Stimulated activated naive CD8-positive, alpha-beta T cell treated with anti-CD3 and anti-CD28 coated beads, Interleukin-15, amount 100 ng/mL, for 72 hours (primary cell): ENCODE results near the gene DISP3.
A peak's percentile ranks its signal among the peaks of the same experiment; 100 is the strongest.
"Not testable (repeated sequence)": the region's sequence is repeated elsewhere in the genome, so short reads cannot be mapped to it uniquely, and the experiment has no call there.

ENCODE experiments used
- ATAC-seq: fragments of 150-1000 bp; cut with Tn5 transposase; 2 replicates; pipeline ENCODE4 v1.10.0; 2021; ENCODE audit warnings: mild to moderate bottlenecking, moderate library complexity
- DNase-seq, 2 donors: peaks; one replicate each; pipeline ENCODE4 v3.0.0; 2021 to 2022
- H3K27ac Mint-ChIP-seq, 2 donors: one replicate each; pipeline ENCODE4 v1.8.0; 2022; ENCODE audit warnings: mild to moderate bottlenecking in 2 of 2, mixed read lengths in 2 of 2, moderate library complexity in 2 of 2
- H3K27me3 Mint-ChIP-seq: one replicate; pipeline ENCODE4 v1.8.0; 2022; ENCODE audit warnings: mixed read lengths
- H3K4me1 Mint-ChIP-seq: one replicate; pipeline ENCODE4 v1.8.0; 2022; ENCODE audit warnings: mild to moderate bottlenecking, mixed read lengths
- H3K4me3 Mint-ChIP-seq, 2 donors: one replicate each; pipeline ENCODE4 v1.8.0; 2022; ENCODE audit warnings: mild to moderate bottlenecking in 2 of 2, mixed read lengths in 2 of 2, moderate library complexity in 1 of 2
- H3K9me3 Mint-ChIP-seq, 2 donors: one replicate each; pipeline ENCODE4 v1.8.0; 2022; ENCODE audit warnings: mixed read lengths in 2 of 2

Gene DISP3

DNA sequence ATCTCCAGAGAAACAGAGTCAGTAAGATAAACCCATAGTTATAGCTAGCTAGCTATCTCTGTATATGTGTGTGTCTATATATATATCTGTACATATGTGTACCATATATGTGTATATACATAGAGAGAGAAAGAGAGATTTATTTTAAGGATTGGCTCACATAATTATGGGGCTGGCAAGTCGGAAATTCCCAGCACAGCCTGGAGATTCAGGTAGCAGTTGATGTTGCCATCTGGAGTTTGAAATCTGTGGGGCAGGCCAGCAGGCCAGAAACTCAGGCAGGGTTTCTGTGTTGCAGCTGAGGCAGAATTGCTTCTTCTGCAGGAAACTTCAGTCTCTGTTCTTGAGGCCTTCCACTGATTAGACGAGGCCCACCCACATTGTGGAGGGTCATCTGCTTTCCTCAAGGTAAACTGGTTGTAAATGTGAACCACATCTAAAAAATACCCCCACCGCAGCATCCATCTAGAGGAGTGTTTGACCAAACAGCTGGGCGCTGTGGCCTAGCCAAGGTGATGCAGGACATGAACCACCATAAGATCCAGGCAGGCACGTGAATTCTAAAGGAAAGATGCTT, 94.2 kb downstream of the DISP3 start:
- no peak overlapping the region for H3K4me3 Mint-ChIP-seq
- H3K27me3 Mint-ChIP-seq, result peaks cover 44% of the 10 kb centered on the region
- no peak for ATAC-seq
- H3K27ac Mint-ChIP-seq, result no peak overlapping the region
- H3K4me1 Mint-ChIP-seq, result peaks cover 15% of the 10 kb centered on the region
- no peaks in the 10 kb centered on the region for H3K9me3 Mint-ChIP-seq
- DNase-seq, result no peak

DNA sequence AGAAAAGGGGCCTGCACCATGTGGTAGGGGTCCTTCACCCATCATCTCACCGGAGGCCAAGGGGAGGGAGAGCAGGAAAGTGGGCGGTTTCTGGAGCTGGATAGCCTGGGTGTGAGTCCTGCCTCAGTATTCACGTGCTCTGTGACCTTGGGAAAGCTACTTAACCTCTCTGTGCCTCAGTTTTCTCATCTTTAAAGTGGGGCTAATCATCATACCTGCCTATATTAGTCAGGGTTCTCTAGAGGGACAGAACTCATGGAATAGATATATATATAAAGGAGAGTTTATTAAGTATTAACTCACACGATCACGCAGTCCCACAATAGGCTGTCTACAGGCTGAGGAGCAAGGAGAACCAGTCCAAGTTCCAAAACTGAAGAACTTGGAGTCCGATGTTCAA, 96.6 kb downstream of the DISP3 start:
- ATAC-seq, result no peak
- Mint-ChIP-seq H3K27ac (no peak overlapping the region), H3K4me1 (peaks cover 12% of the 10 kb centered on the region), H3K27me3 (peaks cover 45% of the 10 kb centered on the region), H3K4me3 (no peak overlapping the region), H3K9me3 (no peaks in the 10 kb centered on the region)
- no peak for DNase-seq

DNA sequence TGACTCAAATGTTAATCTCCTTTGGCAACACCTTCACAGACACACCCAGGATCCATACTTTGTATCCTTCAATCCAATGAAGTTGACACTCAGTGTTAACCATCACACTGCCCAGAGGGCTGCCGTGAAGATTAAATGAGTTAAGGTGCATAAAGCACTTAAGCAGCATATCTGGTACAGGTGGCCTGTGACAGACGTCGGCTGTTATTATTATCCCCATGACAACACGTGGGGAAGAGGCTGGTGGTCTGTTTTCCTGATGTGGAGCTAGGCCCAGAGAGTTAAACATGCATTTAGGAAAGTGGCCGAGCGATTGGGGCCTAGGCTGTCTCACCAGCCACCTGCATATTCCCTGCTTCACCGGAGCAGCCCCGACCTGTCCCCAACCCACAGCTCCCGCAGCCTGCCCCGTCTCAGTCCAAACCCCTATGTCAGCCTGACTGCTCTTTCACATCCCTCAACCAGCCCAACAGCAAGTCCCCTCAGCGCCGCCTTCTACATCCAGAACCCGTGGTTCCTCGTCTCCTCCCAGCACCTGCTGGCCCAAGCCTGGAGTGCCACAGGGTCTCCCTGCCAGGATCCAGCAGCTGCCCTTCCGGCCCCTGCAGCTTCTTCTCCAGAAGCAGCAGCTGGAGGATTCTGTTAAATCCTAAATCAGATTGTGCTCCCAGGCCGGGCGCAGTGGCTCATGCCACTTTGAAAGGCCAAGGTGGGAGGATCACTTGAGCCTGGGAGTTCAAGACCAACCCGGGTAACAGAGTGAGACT, 97.3 kb downstream of the DISP3 start:
- Mint-ChIP-seq H3K27me3 (peaks cover 41% of the 10 kb centered on the region), H3K9me3 (no peaks in the 10 kb centered on the region), H3K4me3 (no peak overlapping the region), H3K27ac (peak overlapping the region in 1 of 2 donors; percentile 89), H3K4me1 (peaks cover 9% of the 10 kb centered on the region)
- DNase-seq (no peak), ATAC-seq (no peak)

DNA sequence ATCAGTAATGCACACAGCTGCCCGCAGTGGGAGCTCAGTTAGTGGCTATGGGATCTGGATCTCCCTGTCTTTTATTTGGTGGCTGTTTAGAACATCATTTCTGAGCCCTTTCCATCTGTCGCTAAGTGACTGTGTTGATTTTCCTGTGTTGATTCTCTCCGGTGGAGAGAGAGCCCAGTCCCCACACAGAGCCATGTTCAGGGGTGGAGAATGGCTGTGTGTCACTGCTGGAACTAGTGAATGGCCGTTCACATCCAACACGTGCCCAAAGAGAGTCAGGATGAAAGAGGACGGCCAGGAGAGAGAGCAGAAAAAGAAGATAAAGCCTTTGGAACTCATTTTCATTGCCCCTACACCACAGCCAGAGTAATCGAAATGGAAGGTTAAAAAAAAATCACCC, 99.0 kb downstream of the DISP3 start:
- H3K27ac Mint-ChIP-seq, result no peak overlapping the region

DNA sequence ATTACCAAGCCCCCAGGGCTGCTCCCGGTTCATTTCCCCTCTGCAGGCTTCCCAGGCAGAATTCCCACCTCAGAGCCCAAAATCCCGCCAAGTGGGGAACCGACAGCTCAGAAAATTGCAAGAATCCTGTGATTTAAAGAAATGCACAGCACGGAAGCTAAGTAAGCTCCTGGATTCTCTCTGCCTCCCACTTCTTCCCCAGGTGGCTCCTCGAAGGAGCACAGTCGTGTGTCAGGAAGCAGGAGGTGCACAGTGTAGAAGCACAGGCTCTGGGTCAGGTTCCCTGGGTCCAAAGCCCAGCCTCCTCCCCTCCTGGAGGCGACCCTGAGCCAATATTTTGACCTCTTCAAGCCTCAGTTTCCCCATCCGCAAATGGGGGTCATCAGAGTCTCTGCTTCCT, 100.6 kb downstream of the DISP3 start:
- peaks cover 62% of the 10 kb centered on the region for H3K27me3 Mint-ChIP-seq
- peak overlapping the region in 1 of 2 donors; percentile 25 for H3K4me3 Mint-ChIP-seq
- DNase-seq (no peak), ATAC-seq (no peak)
- H3K4me1 Mint-ChIP-seq, result no peaks in the 10 kb centered on the region
- no peaks in the 10 kb centered on the region for H3K9me3 Mint-ChIP-seq
- no peak overlapping the region for H3K27ac Mint-ChIP-seq

More for the DNA sequence above, 99.0 kb downstream of the DISP3 start:
- Mint-ChIP-seq H3K4me3 (no peak overlapping the region), H3K4me1 (no peaks in the 10 kb centered on the region), H3K27me3 (peaks cover 48% of the 10 kb centered on the region), H3K9me3 (no peaks in the 10 kb centered on the region)
- ATAC-seq (no peak), DNase-seq (no peak)

DNA sequence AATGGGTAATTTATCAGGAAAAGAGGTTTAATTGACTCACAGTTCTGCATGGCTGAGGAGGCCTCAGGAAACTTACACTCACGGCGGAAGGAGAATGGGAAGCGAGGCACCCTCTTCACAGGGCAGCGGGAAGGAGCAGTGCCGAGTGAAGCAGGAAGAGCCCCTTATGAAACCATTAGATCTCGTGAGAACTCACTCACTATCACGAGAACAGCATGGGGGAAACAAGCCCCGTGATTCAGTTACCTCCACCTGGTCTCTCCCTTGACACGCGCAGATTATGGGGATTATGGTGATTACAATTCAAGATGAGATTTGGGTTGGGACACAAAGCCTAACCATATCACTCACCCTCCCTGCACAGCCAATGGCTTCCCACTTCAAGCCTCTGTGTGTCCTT, 101.1 kb downstream of the DISP3 start:
- not testable (repeated sequence) for H3K4me1 Mint-ChIP-seq, H3K27ac Mint-ChIP-seq, H3K9me3 Mint-ChIP-seq, ATAC-seq, DNase-seq
- Mint-ChIP-seq H3K27me3 (peaks cover 68% of the 10 kb centered on the region), H3K4me3 (peak overlapping the region in 1 of 2 donors; percentile 25)

DNA sequence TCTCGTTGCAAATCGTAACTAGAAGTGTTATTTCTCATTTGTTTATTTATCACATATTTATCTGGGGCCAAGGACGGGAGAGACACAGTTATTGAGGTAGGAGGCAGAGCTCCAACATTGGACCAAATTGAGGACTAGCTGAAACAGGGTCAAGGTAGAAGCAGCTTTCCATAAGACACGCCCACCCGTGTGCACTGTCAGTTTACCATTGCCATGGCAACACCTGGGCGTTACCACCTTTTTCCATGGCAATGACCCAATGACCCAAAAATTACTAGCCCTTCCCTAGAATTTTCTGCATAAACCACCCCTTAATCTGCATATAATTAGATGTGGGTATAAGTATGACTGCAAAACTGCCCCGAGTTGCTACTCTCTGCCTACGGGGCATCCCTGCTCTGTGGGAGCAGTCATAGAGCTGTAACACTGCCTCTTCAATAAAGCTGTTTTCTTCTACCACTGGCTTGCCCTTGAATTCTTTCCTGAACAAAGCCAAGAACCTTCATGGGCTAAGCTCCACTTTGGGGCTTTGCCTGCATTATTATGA, 102.6 kb downstream of the DISP3 start:
- ATAC-seq, result no peak
- no peak overlapping the region for H3K4me3 Mint-ChIP-seq
- DNase-seq, result no peak

DNA sequence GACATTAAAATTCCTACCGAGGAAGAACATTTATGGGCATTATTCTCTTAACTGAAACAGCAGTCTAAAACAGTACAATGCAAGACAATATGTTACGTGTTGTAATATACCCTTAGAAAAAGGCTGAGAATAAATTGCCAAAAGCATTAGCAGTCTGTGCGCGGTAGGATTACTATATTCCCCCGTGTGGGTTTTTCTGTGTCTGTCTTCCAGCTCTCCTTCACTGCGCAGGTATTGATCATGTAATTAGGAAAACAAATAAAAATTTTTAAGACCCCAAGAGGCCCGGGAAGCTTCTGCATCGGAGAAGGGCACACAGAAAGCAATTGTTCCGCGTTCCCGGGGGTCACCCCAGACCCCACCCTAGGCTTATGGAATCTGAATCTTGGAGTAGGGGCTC, 106.4 kb downstream of the DISP3 start:
- Mint-ChIP-seq H3K4me3 (no peak overlapping the region), H3K4me1 (no peaks in the 10 kb centered on the region)
- ATAC-seq, result no peak

More for the DNA sequence above, 102.6 kb downstream of the DISP3 start:
- Mint-ChIP-seq H3K27ac (no peak overlapping the region), H3K4me1 (no peaks in the 10 kb centered on the region), H3K9me3 (no peaks in the 10 kb centered on the region), H3K27me3 (peaks cover 69% of the 10 kb centered on the region)

More for the DNA sequence above, 106.4 kb downstream of the DISP3 start:
- no peak for DNase-seq
- Mint-ChIP-seq H3K27ac (no peak overlapping the region), H3K9me3 (no peaks in the 10 kb centered on the region), H3K27me3 (peaks cover 51% of the 10 kb centered on the region)
